HL-60 (cell line): Measurements from ENCODE around the gene C16orf95.

Experiments
- DNase-seq, 2 experiments: peaks; one replicate each; pipeline ENCODE4 v3.0.0-alpha.2; 2010 to 2020; ENCODE audit warnings: low read depth in 1 of 2, low spot score in 1 of 2
- H3K27ac ChIP-seq: fragments of 250-450 bp; sonication (Bioruptor Pico); replicated peaks from 2 replicates; pipeline ENCODE4 v1.5.1; 2020; ENCODE audit warnings: mild to moderate bottlenecking, moderate library complexity
- H3K27me3 ChIP-seq: fragments of 250-450 bp; sonication (Bioruptor Pico); 2 replicates; pipeline ENCODE4 v1.5.1; 2021; ENCODE audit warnings: mild to moderate bottlenecking, moderate library complexity; ENCODE audit not compliant: insufficient read depth, poor library complexity, severe bottlenecking
- H3K4me3 ChIP-seq: replicated peaks from 2 replicates; pipeline ENCODE4 v1.5.1; 2011; ENCODE audit warnings: mild to moderate bottlenecking, control low read depth, low read length; ENCODE audit not compliant: insufficient read depth
- GABPA ChIP-seq: IDR thresholded peaks from 2 replicates; pipeline ENCODE4 v1.6.1; 2012; ENCODE audit warnings: low read depth
- POLR2AphosphoS5 ChIP-seq: IDR thresholded peaks from 2 replicates; pipeline ENCODE4 v1.6.1; 2012; ENCODE audit warnings: low read depth
- SPI1 ChIP-seq: IDR thresholded peaks from 2 replicates; pipeline ENCODE4 v1.6.1; 2012; ENCODE audit warnings: low read depth, mild to moderate bottlenecking, borderline replicate concordance
- TF ChIP-seq, protein P1 (sequence below): IDR thresholded peaks from 2 replicates; pipeline ENCODE4 v1.6.1; 2012; ENCODE audit warnings: low read depth; ENCODE audit not compliant: insufficient replicate concordance
- TF ChIP-seq, protein P2 (sequence below): IDR thresholded peaks from one replicate; pipeline ENCODE4 v1.5.1; 2011; ENCODE audit warnings: low read length, control low read depth, inconsistent platforms; ENCODE audit not compliant: insufficient read depth

Gene C16orf95

DNA sequence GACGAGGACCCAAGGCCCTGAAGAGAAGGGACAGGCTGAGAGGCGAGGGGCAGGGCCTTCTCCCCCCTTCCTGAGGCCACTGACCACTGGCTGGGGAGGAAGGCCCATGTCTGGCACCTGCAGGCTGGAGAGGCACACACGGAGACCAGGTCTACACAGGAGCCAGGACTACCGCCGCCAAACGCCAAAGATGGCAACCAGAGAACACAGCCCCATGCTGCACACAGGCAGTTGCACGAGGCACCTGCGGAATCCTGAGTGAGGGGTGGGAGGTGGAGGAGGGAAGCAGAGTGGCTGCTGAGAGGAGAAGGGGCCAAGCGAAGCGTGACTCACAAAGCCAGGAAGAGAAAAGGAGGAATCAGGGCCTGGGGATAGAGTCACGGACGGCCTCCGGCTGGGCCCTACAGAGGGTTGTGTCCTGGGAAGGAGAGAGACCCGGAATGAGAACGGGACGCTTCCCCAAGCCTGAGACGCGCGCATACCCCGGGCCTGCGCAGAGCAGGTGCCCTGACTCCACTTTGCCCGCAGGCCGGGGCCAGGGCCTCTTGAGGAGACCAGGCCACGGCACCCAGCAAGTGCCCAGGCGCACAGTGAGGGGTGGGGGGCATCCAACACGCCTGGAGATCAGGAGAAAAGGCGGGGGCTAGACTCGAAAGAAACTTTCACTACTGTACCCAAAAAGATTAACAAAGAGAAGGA, 28.7 kb upstream of the C16orf95 start:
- DNase-seq, result no peak
- no peaks in the 10 kb centered on the region for H3K27me3 ChIP-seq
- H3K27ac ChIP-seq, result no peak overlapping the region
- TF ChIP-seq SPI1, result no peak
- no peak for TF ChIP-seq POLR2AphosphoS5
- TF ChIP-seq, protein P1, sequence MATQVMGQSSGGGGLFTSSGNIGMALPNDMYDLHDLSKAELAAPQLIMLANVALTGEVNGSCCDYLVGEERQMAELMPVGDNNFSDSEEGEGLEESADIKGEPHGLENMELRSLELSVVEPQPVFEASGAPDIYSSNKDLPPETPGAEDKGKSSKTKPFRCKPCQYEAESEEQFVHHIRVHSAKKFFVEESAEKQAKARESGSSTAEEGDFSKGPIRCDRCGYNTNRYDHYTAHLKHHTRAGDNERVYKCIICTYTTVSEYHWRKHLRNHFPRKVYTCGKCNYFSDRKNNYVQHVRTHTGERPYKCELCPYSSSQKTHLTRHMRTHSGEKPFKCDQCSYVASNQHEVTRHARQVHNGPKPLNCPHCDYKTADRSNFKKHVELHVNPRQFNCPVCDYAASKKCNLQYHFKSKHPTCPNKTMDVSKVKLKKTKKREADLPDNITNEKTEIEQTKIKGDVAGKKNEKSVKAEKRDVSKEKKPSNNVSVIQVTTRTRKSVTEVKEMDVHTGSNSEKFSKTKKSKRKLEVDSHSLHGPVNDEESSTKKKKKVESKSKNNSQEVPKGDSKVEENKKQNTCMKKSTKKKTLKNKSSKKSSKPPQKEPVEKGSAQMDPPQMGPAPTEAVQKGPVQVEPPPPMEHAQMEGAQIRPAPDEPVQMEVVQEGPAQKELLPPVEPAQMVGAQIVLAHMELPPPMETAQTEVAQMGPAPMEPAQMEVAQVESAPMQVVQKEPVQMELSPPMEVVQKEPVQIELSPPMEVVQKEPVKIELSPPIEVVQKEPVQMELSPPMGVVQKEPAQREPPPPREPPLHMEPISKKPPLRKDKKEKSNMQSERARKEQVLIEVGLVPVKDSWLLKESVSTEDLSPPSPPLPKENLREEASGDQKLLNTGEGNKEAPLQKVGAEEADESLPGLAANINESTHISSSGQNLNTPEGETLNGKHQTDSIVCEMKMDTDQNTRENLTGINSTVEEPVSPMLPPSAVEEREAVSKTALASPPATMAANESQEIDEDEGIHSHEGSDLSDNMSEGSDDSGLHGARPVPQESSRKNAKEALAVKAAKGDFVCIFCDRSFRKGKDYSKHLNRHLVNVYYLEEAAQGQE, result no peak
- H3K4me3 ChIP-seq, result no peak overlapping the region

DNA sequence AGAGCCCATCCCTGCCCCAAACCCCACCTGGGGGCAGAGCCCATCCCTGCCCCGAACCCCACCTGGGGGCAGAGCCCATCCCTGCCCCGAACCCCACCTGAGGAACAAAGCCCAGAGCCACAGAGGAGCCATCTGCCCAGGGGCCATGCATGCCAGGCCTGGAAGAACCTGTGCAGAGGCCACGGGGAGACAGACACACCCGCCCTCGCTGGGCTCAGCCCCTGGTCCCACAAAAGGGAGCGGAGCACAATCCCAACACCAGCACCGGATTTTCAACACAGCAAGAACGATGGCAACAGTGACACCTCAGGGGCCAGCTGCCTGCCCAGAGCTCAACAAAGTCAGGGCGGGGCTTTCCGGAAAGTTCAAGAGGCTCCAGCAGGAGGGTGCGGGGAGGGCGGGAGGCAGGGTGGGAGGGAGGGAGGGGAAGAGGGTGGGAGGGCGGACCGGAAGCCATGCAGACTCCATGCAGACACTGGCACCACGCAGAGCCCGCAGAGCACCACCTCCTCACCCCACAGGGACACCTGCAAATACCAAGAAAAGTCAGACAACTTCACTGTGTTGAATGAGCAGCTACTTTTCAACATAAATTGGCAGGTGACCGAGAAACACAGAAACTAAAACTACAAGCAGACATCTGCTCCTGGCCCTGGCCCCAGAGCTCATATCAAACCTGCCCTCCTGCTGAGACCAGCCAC, 27.9 kb upstream of the C16orf95 start:
- H3K4me3 ChIP-seq, result no peak overlapping the region
- H3K27me3 ChIP-seq, result no peaks in the 10 kb centered on the region
- DNase-seq, result peak; percentile 16 to 30
- no peak overlapping the region for H3K27ac ChIP-seq
- TF ChIP-seq, protein P1, result no peak
- TF ChIP-seq POLR2AphosphoS5 (no peak), GABPA (no peak), SPI1 (no peak)
- TF ChIP-seq, protein P2, sequence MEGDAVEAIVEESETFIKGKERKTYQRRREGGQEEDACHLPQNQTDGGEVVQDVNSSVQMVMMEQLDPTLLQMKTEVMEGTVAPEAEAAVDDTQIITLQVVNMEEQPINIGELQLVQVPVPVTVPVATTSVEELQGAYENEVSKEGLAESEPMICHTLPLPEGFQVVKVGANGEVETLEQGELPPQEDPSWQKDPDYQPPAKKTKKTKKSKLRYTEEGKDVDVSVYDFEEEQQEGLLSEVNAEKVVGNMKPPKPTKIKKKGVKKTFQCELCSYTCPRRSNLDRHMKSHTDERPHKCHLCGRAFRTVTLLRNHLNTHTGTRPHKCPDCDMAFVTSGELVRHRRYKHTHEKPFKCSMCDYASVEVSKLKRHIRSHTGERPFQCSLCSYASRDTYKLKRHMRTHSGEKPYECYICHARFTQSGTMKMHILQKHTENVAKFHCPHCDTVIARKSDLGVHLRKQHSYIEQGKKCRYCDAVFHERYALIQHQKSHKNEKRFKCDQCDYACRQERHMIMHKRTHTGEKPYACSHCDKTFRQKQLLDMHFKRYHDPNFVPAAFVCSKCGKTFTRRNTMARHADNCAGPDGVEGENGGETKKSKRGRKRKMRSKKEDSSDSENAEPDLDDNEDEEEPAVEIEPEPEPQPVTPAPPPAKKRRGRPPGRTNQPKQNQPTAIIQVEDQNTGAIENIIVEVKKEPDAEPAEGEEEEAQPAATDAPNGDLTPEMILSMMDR, result no peak

DNA sequence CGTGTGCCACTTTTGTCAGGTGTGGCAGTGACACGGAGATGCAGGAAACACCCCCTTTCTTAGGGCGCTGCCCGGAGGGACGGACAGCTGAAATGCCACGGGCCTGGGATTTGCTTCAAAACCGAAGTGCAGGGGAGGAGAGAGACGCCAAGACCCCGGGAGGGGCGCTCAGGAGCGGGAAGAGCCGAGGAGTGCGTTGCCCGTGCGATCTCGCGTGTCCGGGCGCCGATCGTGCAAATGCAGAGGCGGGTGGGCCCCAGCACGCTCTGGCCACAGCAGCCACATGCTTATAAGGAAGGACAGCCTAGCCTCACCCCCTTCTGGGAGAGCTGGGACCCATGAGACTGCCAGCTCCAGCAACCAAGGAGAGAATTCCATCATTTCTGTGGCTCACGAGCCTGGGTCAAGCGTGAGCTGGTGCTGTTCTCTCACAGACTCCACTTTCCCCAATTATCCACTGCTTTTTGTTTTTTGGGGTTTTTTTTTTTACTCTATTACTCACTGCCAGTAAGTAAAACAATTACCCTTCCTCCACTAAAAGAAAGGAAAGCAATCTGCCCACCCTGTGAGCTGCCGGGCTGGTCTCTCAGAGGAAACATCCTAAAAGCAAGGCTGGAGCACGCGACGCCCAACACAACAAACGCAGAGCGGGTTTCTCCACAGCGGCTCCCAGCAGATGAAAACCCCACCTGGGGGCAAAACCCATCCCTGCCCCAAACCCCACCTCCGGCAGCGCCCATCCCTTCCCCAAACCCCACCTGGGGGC, 27.2 kb upstream of the C16orf95 start:
- H3K27ac ChIP-seq, result no peak overlapping the region

More for the DNA sequence above, 27.2 kb upstream of the C16orf95 start:
- no peak for DNase-seq
- TF ChIP-seq, protein P1, result no peak
- no peak for TF ChIP-seq POLR2AphosphoS5
- no peak for TF ChIP-seq GABPA
- no peak for TF ChIP-seq SPI1
- TF ChIP-seq, protein P2, result no peak
- H3K27me3 ChIP-seq, result no peaks in the 10 kb centered on the region
- H3K4me3 ChIP-seq, result no peak overlapping the region
